ENCODE results near the gene LCP2. TPM values are rescaled to one million over a fixed set of nuclear protein-coding genes. Genes with fewer than 3 reads are reported as not detected.

The LCP2 gene
- total RNA-seq, 1 experiment from 2014 or later, result 0.61 TPM

- TF ChIP-seq CTCF (IDR thresholded peaks at IDR 0.05 in 2 of 3, conservative IDR thresholded peaks at IDR 0.05 in 1 of 3; ENCODE audit: borderline replicate concordance in 1 of 3, insufficient read depth in 1 of 3, low read depth in 2 of 3, low read length in 2 of 3) (no peak), SIN3A (IDR thresholded peaks at IDR 0.05; ENCODE audit: low read depth) (no peak)
Observed at GRCh38 chr5:170288151-170288550, 9.4 kb downstream of the LCP2 start (continued).

- ChIA-PET RAD21 (ENCODE audit: low non-redundant PET in 1 of 2, low total read pairs in 2 of 2, uncharacterized antibody in 2 of 2, unreplicated experiment in 2 of 2) (no interaction called here), CTCF (no interaction called here), POLR2A (no interaction called here)
- intact Hi-C loops (cut with micrococcal nuclease), result no loop called here
- no peak for TF ChIP-seq SIN3A (IDR thresholded peaks at IDR 0.05; ENCODE audit: low read depth)
- no peak for TF ChIP-seq EGR1 (IDR thresholded peaks at IDR 0.05; ENCODE audit: low read depth)
- no peak for TF ChIP-seq EZH2 (IDR thresholded peaks at IDR 0.05)
- no peak for TF ChIP-seq POLR2AphosphoS5 (IDR thresholded peaks at IDR 0.05; ENCODE audit: low read depth, low read length)
- TF ChIP-seq ELF1 (IDR thresholded peaks at IDR 0.05; ENCODE audit: borderline replicate concordance, low read depth), result no peak
- TF ChIP-seq SRF (IDR thresholded peaks at IDR 0.05; ENCODE audit: low read depth), result no peak
- TF ChIP-seq EZH2phosphoT487 (IDR thresholded peaks at IDR 0.05; ENCODE audit: borderline replicate concordance), result no peak
- no peak for TF ChIP-seq SP1 (IDR thresholded peaks at IDR 0.05; ENCODE audit: low read depth)
- TF ChIP-seq FOSL1 (IDR thresholded peaks at IDR 0.05; ENCODE audit: low read depth), result no peak
- TF ChIP-seq CEBPB (IDR thresholded peaks at IDR 0.05; ENCODE audit: low read depth), result no peak
- TF ChIP-seq ZFX (IDR thresholded peaks at IDR 0.05), result no peak
- TF ChIP-seq MAX (IDR thresholded peaks at IDR 0.05), result no peak
- no peak for TF ChIP-seq CTCF (IDR thresholded peaks at IDR 0.05 in 2 of 3, conservative IDR thresholded peaks at IDR 0.05 in 1 of 3; ENCODE audit: borderline replicate concordance in 1 of 3, insufficient read depth in 1 of 3, low read depth in 2 of 3, low read length in 2 of 3)
- no peak for TF ChIP-seq JUND (IDR thresholded peaks at IDR 0.05)
- TF ChIP-seq ATF3 (IDR thresholded peaks at IDR 0.05), result no peak
- no peak for TF ChIP-seq POLR2A (IDR thresholded peaks at IDR 0.05; ENCODE audit: borderline replicate concordance, extremely low read depth, insufficient read depth, insufficient read length)
- TF ChIP-seq YY1 (IDR thresholded peaks at IDR 0.05; ENCODE audit: extremely low read depth, insufficient replicate concordance, low read depth, low read length), result no peak
- TF ChIP-seq CBX3 (IDR thresholded peaks at IDR 0.05; ENCODE audit: low read depth), result no peak
- TF ChIP-seq RAD21 (IDR thresholded peaks at IDR 0.05; ENCODE audit: low read depth), result no peak
- H4K20me1 ChIP-seq (ENCODE audit: insufficient read depth), result no peaks in the 10 kb centered on the region
- H3K9me2 ChIP-seq (ENCODE audit: insufficient read depth), result no peaks in the 10 kb centered on the region
- H3K4me3 ChIP-seq (replicated peaks in 1 of 2; ENCODE audit: low read depth in 1 of 2, low read length in 2 of 2), result no peak overlapping the region
- H3K27me3 ChIP-seq (ENCODE audit: insufficient read depth, low read length), result peaks cover 70% of the 10 kb centered on the region
- H3K9ac ChIP-seq (ENCODE audit: low read length), result no peak overlapping the region
- no peak overlapping the region for H3K4me2 ChIP-seq (ENCODE audit: low read length)
- no peak overlapping the region for H2AFZ ChIP-seq (ENCODE audit: low read depth, low read length, poor library complexity, severe bottlenecking)
- H3K27ac ChIP-seq (ENCODE audit: low read depth, low read length), result no peak overlapping the region
- BruUV-seq (replicated peaks), result no TSS peak
- ATAC-seq (no peak), DNase-seq (ENCODE audit: low read depth, low spot score) (no peak)
- peaks cover 0 to 15% of the 10 kb centered on the region in 2 experiments; a peak in 1 of 4 replicates for H3K9me3 ChIP-seq (ENCODE audit: control insufficient read depth in 1 of 2, insufficient read depth in 1 of 2, low read depth in 1 of 2, low read length in 2 of 2)
- no peaks in the 10 kb centered on the region for H3K79me2 ChIP-seq (ENCODE audit: insufficient read depth, low read length)
- no peaks in the 10 kb centered on the region for H3K36me3 ChIP-seq (ENCODE audit: control insufficient read depth in 1 of 2, insufficient read depth in 2 of 2, low read length in 2 of 2)
- no peaks in the 10 kb centered on the region for H3K4me1 ChIP-seq (ENCODE audit: control insufficient read depth in 1 of 2, insufficient read depth in 2 of 2, low read length in 2 of 2)
Observed at GRCh38 chr5:170287532-170287931, 10.0 kb downstream of the LCP2 start.
